ENCODE measurements around the gene GPLD1.

GRCh38 chr6:24381476-24382219 lies 107.7 kb downstream of the GPLD1 start:
- TF ChIP-seq CTCF (IDR thresholded peaks at IDR 0.05) (no peak), POLR2A (IDR thresholded peaks at IDR 0.05) (no peak)

All from right lobe of liver (tissue), 4 donors.